ENCODE measurements around the gene COX14. TPM values are rescaled to one million over a fixed set of nuclear protein-coding genes. Genes with fewer than 3 reads are reported as not detected.

The COX14 gene
- total RNA-seq, 2 donors from 2014 or later = 139 to 181 TPM

DNA sequence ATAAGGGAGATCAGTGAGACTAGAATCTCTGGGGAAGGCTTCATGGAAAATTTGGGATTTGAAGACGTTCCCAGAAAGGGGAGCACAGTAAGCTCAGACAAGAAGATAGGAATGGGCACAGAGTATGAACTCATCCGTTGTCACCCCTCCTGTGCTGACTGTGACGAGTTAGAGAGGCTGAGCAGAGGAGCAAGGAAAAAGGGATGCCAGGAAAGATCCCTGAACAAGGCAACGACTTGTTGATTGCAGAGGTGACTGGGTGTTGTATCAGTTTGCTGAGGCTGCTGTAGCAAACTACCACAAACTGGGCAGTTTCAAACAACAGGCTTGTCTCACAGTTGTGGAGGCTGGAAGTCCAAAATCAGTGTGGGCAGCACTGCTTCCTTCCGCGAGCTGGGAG is 14.1 kb upstream of the COX14 start:
- H3K4me1 ChIP-seq = peaks cover 0 to 6% of the 10 kb centered on the region in 2 donors
- DNase-seq (ENCODE audit: low spot score) = no peak
- no peaks in the 10 kb centered on the region for H3K9me3 ChIP-seq
- TF ChIP-seq, protein P1, sequence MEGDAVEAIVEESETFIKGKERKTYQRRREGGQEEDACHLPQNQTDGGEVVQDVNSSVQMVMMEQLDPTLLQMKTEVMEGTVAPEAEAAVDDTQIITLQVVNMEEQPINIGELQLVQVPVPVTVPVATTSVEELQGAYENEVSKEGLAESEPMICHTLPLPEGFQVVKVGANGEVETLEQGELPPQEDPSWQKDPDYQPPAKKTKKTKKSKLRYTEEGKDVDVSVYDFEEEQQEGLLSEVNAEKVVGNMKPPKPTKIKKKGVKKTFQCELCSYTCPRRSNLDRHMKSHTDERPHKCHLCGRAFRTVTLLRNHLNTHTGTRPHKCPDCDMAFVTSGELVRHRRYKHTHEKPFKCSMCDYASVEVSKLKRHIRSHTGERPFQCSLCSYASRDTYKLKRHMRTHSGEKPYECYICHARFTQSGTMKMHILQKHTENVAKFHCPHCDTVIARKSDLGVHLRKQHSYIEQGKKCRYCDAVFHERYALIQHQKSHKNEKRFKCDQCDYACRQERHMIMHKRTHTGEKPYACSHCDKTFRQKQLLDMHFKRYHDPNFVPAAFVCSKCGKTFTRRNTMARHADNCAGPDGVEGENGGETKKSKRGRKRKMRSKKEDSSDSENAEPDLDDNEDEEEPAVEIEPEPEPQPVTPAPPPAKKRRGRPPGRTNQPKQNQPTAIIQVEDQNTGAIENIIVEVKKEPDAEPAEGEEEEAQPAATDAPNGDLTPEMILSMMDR (IDR thresholded peaks at IDR 0.05) = no peak
- H3K27me3 ChIP-seq = no peaks in the 10 kb centered on the region
- H3K36me3 ChIP-seq = peaks cover 74% of the 10 kb centered on the region
- no peak overlapping the region for H3K4me3 ChIP-seq
- H3K27ac ChIP-seq = no peak overlapping the region

DNA sequence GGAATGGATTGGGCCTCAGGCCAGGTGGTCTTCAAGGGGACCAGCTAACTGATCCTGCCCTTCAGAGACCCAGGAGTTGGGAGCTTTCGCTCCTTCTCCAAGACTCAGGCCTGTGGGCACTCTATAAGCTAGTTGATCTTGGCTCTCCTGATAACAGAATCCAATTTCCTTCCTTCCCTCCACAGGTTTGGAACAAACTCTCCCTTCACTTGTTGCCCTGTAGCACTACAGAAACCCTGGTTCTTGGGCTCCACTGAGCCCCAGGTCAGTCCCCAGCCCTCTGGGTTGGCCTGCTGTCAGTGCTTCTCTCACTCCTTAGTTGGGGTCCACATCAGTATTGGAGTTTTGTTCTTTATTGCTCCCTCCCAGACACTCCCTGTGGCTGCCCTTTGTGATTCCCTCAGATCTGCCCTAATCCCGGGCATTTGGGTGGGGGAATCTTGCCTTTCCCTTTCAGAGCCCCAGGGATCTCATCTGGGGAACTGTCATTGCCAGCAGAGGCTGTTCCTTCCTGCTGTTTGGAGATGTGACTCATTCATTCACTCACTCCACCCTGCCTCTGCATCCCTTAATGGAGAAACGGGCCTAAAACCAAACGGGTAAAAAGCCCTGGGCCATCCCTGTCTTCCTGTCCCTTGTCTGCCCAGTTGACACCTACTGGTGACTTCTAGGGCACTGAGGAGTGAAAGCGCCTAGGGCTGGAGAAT is 12.6 kb upstream of the COX14 start:
- Histone ChIP-seq H3K4me3 (no peak overlapping the region), H3K27ac (peak overlapping the region in 1 of 2 donors; percentile 20), H3K36me3 (peaks cover 59% of the 10 kb centered on the region), H3K27me3 (no peaks in the 10 kb centered on the region), H3K4me1 (peaks cover 0 to 18% of the 10 kb centered on the region in 2 donors), H3K9me3 (no peaks in the 10 kb centered on the region)
- no peak for DNase-seq (ENCODE audit: low spot score)
- TF ChIP-seq, protein P1 (IDR thresholded peaks at IDR 0.05) = no peak

DNA sequence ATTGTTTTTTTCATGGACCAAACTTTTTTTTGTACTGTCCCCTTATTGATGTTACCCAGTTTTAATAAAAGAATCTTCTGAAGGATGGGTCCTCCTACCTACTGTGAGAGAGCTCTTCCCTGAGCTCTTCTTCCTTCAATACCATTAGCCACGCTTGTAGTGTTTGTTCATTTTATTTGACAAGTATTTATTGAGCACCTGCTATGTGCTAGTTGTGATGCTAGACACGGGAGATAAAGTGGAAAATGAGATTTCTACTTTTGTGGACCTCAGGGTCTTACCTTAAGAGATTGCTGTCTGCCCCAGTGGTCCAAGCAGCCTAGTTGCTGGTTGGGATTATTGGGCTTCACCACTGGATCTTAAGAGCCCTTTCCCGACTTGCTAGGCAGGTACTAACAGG is 11.5 kb upstream of the COX14 start:
- peaks cover 48% of the 10 kb centered on the region for H3K36me3 ChIP-seq
- DNase-seq (ENCODE audit: low spot score) = no peak
- H3K4me1 ChIP-seq = peaks cover 0 to 29% of the 10 kb centered on the region in 2 donors
- TF ChIP-seq, protein P1 (IDR thresholded peaks at IDR 0.05) = no peak
- no peaks in the 10 kb centered on the region for H3K27me3 ChIP-seq
- H3K4me3 ChIP-seq = no peak overlapping the region
- H3K9me3 ChIP-seq = no peaks in the 10 kb centered on the region
- H3K27ac ChIP-seq = no peak overlapping the region

DNA sequence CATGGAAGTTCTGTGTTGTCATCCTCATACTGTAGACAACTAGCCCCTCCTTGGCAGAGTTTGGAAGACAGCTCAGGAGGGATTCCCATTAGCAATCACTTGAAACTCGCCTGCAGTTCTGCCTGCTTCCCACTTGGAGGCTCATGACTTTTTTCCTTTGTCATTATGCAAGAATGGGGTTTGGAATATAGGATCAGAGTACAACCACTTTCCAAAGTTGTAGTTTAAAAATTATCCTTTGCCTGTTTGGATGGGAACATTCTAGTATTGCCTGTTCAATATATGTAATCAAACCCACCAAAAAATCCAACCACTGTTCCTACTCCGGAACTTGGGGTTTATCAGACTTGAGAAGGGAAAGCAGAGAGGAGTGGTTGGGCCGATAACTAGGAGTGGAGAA is 10.4 kb upstream of the COX14 start:
- Histone ChIP-seq H3K27me3 (no peaks in the 10 kb centered on the region), H3K9me3 (no peaks in the 10 kb centered on the region), H3K36me3 (peaks cover 37% of the 10 kb centered on the region), H3K4me3 (no peak overlapping the region), H3K4me1 (peaks cover 0 to 29% of the 10 kb centered on the region in 2 donors), H3K27ac (no peak overlapping the region)
- no peak for DNase-seq (ENCODE audit: low spot score)
- TF ChIP-seq, protein P1 (IDR thresholded peaks at IDR 0.05) = peak in 1 of 2 donors; percentile 52

DNA sequence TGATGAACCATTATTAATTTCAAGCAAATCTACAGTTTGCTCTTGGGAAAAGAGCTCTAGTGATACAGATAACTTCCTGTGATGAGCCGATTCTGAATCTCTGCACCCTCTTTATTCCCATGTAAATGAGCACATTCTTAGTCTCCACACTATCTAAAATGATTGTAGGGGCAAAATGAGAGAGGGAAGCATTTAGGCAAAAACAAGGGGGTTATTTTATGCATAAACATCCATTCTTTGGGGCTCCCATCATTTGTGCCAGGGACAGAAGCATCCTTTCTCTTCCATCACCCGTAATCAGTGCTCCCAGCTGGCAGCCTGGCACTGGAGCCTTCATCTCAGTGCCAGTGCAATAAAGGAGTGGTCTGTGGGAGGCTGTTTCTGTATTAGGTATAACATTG is 9.9 kb upstream of the COX14 start:
- Histone ChIP-seq H3K27ac (no peak overlapping the region), H3K4me1 (peaks cover 0 to 29% of the 10 kb centered on the region in 2 donors), H3K36me3 (peaks cover 32% of the 10 kb centered on the region), H3K9me3 (no peaks in the 10 kb centered on the region), H3K27me3 (no peaks in the 10 kb centered on the region), H3K4me3 (no peak overlapping the region)
- TF ChIP-seq, protein P1 (IDR thresholded peaks at IDR 0.05) = no peak
- DNase-seq (ENCODE audit: low spot score) = no peak
